WERI-Rb-1 (cell line): Measurements from ENCODE around the gene NAGA.
A peak's percentile ranks its signal among the peaks of the same experiment; 100 is the strongest.
"Not testable (repeated sequence)": the region's sequence is repeated elsewhere in the genome, so short reads cannot be mapped to it uniquely, and the experiment has no call there.

Source experiments
- DNase-seq: peaks from one replicate; pipeline ENCODE4 v3.0.0-alpha.2; 2020
- H3K27ac ChIP-seq: fragments of 250-450 bp; sonication (Bioruptor Pico); 2 replicates; pipeline ENCODE4 v1.5.1; 2020; ENCODE audit warnings: mild to moderate bottlenecking, moderate library complexity
- H3K27me3 ChIP-seq: fragments of 250-450 bp; sonication (Bioruptor Pico); 2 replicates; pipeline ENCODE4 v1.5.1; 2021; ENCODE audit warnings: mild to moderate bottlenecking, low read depth, moderate library complexity; ENCODE audit not compliant: insufficient read depth, severe bottlenecking
- H3K36me3 ChIP-seq: fragments of 250-450 bp; sonication (Bioruptor Pico); 2 replicates; pipeline ENCODE4 v1.5.1; 2020; ENCODE audit warnings: mild to moderate bottlenecking, moderate library complexity
- H3K4me3 ChIP-seq: 2 replicates; pipeline ENCODE4 v1.5.1; 2011; ENCODE audit warnings: low read depth, mild to moderate bottlenecking, control low read depth, low read length
- H3K9me3 ChIP-seq: fragments of 250-450 bp; sonication (Bioruptor Pico); 2 replicates; pipeline ENCODE4 v1.5.1; 2021; ENCODE audit warnings: mild to moderate bottlenecking, moderate library complexity; ENCODE audit not compliant: severe bottlenecking
- CTCF ChIP-seq: IDR thresholded peaks from 2 replicates; pipeline ENCODE4 v1.5.1; 2011; ENCODE audit warnings: low read depth, mild to moderate bottlenecking, control low read depth, inconsistent platforms, low read length

Gene NAGA

DNA sequence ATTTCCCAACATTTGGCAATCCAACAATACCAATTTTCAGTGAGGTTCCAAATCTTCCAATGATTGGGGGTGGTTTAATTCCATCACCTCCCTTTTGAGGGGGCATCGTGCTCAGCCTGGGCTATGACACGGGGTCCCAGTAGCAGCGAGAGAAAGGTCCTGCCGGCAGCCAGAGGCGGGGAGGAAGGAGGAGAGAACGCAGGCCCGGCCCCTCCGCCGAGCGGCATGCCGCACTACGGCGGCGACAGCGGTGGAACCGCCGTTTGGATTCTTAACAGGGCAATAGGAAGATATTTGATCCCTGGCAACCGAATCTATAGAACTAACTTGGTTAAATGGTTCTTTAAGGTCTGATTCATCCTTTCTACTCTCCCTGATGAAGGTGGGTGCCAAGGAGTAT is 38.2 kb upstream of the NAGA start:
- DNase-seq, result no peak
- Histone ChIP-seq H3K9me3 (peaks cover 3% of the 10 kb centered on the region), H3K27ac (no peak overlapping the region), H3K36me3 (no peaks in the 10 kb centered on the region), H3K27me3 (no peaks in the 10 kb centered on the region), H3K4me3 (no peak overlapping the region)
- TF ChIP-seq CTCF, result no peak

DNA sequence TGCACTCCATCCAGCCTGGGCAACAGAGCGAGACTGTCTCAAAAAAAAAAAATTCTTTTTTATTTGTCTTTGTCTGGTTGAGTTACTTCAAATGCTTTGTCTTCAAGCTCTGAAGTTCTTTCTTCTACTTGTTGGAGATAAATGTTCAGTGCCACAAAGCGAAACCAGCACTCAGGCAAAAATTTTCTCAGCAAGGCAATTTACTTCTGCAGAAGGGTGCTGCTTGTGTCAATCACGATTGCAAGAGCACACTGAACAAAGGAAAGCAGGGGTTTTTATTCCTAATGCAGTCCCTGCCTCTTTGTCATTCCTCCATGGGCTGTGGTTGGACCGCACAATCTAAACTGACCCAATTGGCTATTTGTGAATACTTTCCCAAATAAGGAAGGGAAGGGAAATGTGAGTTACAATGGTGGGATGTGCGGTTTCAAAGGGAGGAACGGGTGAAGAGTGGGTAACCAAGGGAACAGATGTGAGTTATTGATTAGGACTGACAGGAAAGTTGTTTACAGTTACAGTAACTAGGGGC is 33.8 kb upstream of the NAGA start:
- not testable (repeated sequence) for H3K27me3 ChIP-seq, H3K27ac ChIP-seq, H3K4me3 ChIP-seq, H3K36me3 ChIP-seq, DNase-seq
- H3K9me3 ChIP-seq, result peaks cover 12% of the 10 kb centered on the region

DNA sequence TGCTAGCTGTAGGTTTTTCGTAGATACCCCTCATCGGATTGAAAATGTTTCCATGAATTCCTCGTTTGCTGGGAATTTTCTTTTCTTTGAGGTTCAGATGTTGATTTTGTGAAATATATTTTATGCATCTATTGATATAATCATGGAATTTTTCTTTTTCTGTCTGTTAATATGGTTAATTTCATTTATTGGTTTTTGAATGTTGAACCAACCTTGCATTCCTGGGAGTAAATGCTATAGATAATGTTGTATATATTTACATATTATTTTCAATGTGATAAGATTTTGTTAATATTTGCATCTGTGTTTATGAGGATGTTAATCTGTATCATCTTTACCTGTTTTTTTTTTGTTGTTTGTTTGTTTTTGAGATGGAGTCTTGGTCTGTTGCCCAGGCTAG is 30.6 kb upstream of the NAGA start:
- H3K4me3 ChIP-seq, result no peak overlapping the region
- no peaks in the 10 kb centered on the region for H3K27me3 ChIP-seq
- no peaks in the 10 kb centered on the region for H3K36me3 ChIP-seq
- TF ChIP-seq CTCF, result no peak
- DNase-seq, result no peak
- H3K27ac ChIP-seq, result no peak overlapping the region
- peaks cover 12% of the 10 kb centered on the region for H3K9me3 ChIP-seq

- peak overlapping the region; percentile 87 for H3K4me3 ChIP-seq
- DNase-seq, result no peak
- H3K9me3 ChIP-seq, result peaks cover 3% of the 10 kb centered on the region
- peak overlapping the region; percentile 86 for H3K27ac ChIP-seq
- no peaks in the 10 kb centered on the region for H3K27me3 ChIP-seq
- no peak for TF ChIP-seq CTCF
- peaks cover 25% of the 10 kb centered on the region for H3K36me3 ChIP-seq
Observed at GRCh38 chr22:42091455-42091782, 20.8 kb upstream of the NAGA start.

- H3K4me3 ChIP-seq, result peak within 1 kb of the TSS; percentile 87
- peak; percentile 95 for TF ChIP-seq CTCF
Observed at GRCh38 chr22:42090596-42091454, 20.2 kb upstream of the NAGA start, which contains the start of gene NDUFA6. TSS of gene NDUFA6 (minus strand) at chr22:42090772. CDS start at chr22:42090744, 28 bp downstream.

GRCh38 chr22:42086051-42086450 is 15.4 kb upstream of the NAGA start:
- Histone ChIP-seq H3K27ac (no peak overlapping the region), H3K9me3 (peaks cover 3% of the 10 kb centered on the region), H3K36me3 (peaks cover 76% of the 10 kb centered on the region), H3K4me3 (no peak overlapping the region), H3K27me3 (no peaks in the 10 kb centered on the region)
- no peak for DNase-seq
- no peak for TF ChIP-seq CTCF

More at GRCh38 chr22:42090596-42091454, 20.2 kb upstream of the NAGA start, which contains the start of gene NDUFA6:
- peak within 1 kb of the TSS; percentile 95 for H3K27ac ChIP-seq
- peaks cover 31% of the 10 kb centered on the region for H3K36me3 ChIP-seq
- H3K27me3 ChIP-seq, result no peaks in the 10 kb centered on the region
- H3K9me3 ChIP-seq, result peaks cover 3% of the 10 kb centered on the region
- peak; percentile 99 for DNase-seq
